ENCODE results near the gene LRRC52. TPM values are rescaled to one million over a fixed set of nuclear protein-coding genes. Genes with fewer than 3 reads are reported as not detected.
A peak's percentile ranks its signal among the peaks of the same experiment; 100 is the strongest.
"Not testable (repeated sequence)": the region's sequence is repeated elsewhere in the genome, so short reads cannot be mapped to it uniquely, and the experiment has no call there.

Gene LRRC52
- total RNA-seq, 1 donor from 2014 or later: not detected

GRCh38 chr1:165581926-165582325, 38.1 kb downstream of the LRRC52 start:
- no peak for DNase-seq (ENCODE audit: low spot score)

- no peak for DNase-seq (ENCODE audit: low spot score)
Measured at GRCh38 chr1:165586398-165586797, 42.6 kb downstream of the LRRC52 start.

- not testable (repeated sequence) for DNase-seq (ENCODE audit: low spot score)
Measured at GRCh38 chr1:165591391-165591790, 47.6 kb downstream of the LRRC52 start.

DNA sequence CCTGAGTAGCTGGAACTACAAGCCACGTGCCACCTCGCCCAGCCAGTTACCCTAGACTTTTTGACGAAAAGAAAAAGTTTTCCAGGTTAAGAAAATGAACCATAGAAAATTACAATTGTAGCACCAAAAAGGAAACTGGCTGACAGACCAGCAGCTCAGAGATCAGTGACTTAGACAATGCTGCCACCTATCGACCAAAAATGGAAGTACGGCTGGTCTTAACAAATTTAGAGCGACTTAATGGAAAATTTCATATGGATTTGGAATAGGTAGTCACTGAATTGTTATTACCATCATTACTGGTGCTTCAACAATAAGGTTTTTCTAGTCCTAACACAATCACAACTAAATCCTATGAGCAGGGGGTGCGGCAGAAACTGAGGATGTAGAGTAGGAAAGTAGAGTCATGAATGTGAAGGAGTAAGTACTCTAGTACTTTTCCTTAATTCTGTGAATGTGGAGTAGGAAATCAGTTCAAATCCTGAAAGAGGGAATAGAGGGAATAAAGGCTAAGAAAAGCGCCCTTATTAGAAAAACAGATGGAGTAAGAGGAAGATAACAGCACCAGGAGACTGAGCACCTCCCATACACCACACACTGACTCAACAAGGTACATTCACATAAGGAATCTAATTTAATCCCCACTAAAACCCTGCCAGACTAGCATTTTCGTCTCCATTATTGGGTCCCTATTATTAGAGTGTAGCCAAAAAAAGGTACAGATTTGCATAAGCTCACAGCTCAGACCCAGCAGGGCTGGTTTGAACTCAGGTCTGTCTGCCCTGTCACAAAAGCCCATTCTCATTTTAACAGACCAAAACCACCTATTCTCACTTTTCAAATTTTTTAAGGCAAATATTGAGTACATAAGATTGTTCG, 49.4 kb downstream of the LRRC52 start:
- peak; percentile 77 for DNase-seq (ENCODE audit: low spot score)

DNA sequence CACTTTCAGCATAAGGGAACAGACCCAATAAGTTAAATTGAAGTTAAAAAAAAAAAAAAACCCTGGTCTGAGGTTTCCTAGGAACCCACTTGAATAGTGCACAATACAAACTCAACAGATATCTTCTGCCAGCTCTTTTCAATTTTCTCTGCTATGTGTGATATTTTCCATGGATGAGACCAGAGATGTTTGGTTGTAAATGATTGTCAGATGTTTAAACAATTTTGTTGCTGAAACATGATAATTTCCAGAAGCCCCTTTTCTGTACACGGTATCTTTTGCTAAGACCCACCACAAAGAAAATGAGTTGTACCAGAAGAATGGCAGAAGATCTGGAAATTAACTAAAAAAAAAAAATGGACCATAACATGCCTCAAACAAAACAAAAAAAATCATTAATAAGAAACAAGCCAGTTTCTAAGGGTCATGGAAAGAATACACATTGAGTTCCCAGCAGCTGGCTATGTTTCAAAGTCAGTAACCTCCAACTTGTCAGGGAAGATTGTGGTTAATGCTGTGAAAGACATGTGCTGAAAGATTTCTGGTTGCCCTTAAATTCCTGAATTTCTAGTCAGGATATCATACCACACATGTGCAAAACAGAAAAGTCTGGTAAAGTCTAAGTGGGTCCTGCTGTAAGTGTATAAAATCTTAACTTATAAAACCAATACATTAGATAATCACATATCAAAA, 51.6 kb downstream of the LRRC52 start:
- DNase-seq (ENCODE audit: low spot score): no peak

GRCh38 chr1:165597883-165598675, 54.3 kb downstream of the LRRC52 start:
- DNase-seq (ENCODE audit: low spot score): peak; percentile 97

- DNase-seq (ENCODE audit: low spot score): no peak
Measured at GRCh38 chr1:165598676-165599059, 54.9 kb downstream of the LRRC52 start.

- peak; percentile 12 for DNase-seq (ENCODE audit: low spot score)
Measured at GRCh38 chr1:165600793-165601192, 57.0 kb downstream of the LRRC52 start.

GRCh38 chr1:165603810-165604209, 60.0 kb downstream of the LRRC52 start:
- DNase-seq (ENCODE audit: low spot score): no peak

GRCh38 chr1:165605246-165605645, 61.4 kb downstream of the LRRC52 start:
- DNase-seq (ENCODE audit: low spot score): no peak

DNA sequence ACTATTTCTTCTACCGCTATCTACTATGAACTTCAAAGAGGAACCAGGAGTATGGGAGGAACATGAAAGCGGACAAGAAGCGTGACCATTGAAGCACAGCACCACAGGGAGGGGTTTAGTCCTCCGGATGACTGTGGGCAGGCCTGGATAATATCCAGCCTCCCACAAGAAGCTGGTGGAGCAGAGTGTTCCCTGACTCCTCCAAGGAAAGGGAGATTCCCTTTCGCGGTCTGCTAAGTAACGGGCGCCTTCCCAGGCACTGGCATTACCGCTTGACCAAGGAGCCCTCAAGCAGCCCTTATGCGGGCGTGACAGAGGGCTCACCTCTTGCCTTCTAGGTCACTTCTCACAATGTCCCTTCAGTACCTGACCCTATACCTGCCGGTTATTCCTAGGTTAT, 62.9 kb downstream of the LRRC52 start:
- not testable (repeated sequence) for DNase-seq (ENCODE audit: low spot score)

GRCh38 chr1:165610866-165611265, 67.1 kb downstream of the LRRC52 start:
- DNase-seq (ENCODE audit: low spot score): no peak

- no peak for DNase-seq (ENCODE audit: low spot score)
Measured at GRCh38 chr1:165612062-165612461, 68.3 kb downstream of the LRRC52 start.

Other genes starting within 250 kb of the LRRC52 start
- 0.12 TPM for gene LMX1A, start 187.3 kb upstream of the LRRC52 start, total RNA-seq
- gene RXRG, start 98.9 kb upstream of the LRRC52 start, total RNA-seq: 1.0 TPM
- 281 TPM for gene MGST3, start 87.2 kb downstream of the LRRC52 start, total RNA-seq
- 77.3 TPM for gene ALDH9A1, start 154.6 kb downstream of the LRRC52 start, total RNA-seq
- gene TMCO1, start 224.9 kb downstream of the LRRC52 start, total RNA-seq: 149 TPM

Data from mucosa of gallbladder (tissue), 1 donor.